DOHH2 (cell line): ENCODE data around the gene MRPL38.

ENCODE experiments used
- H3F3A ChIP-seq: fragments of 200-600 bp; sonication (generic), shearing (Covaris generic); 2 replicates; pipeline ENCODE4 v1.6.0; 2016; ENCODE audit warnings: antibody characterized with exemption, mild to moderate bottlenecking; ENCODE audit not compliant: control insufficient read depth, insufficient read depth
- H3K27ac ChIP-seq: fragments of 200-600 bp; sonication (generic); 2 replicates; pipeline ENCODE4 v1.5.1; 2014; ENCODE audit warnings: low read depth, mild to moderate bottlenecking, low read length, moderate library complexity
- H3K27me3 ChIP-seq: fragments of 200-600 bp; sonication (generic); 2 replicates; pipeline ENCODE4 v1.6.1; 2014; ENCODE audit warnings: mild to moderate bottlenecking, low read length, mixed read lengths; ENCODE audit not compliant: control insufficient read depth
- H3K36me3 ChIP-seq: fragments of 200-600 bp; sonication (generic); 2 replicates; pipeline ENCODE4 v1.6.1; 2014; ENCODE audit warnings: mild to moderate bottlenecking, low read length, moderate library complexity, mixed read lengths; ENCODE audit not compliant: control insufficient read depth
- H3K4me1 ChIP-seq: fragments of 200-600 bp; sonication (generic); 2 replicates; pipeline ENCODE4 v1.6.1; 2014; ENCODE audit warnings: mild to moderate bottlenecking, low read length, mixed read lengths; ENCODE audit not compliant: control insufficient read depth
- H3K4me2 ChIP-seq: fragments of 200-600 bp; sonication (generic); 2 replicates; pipeline ENCODE4 v1.6.0; 2014; ENCODE audit warnings: mild to moderate bottlenecking, low read length, moderate library complexity
- H3K4me3 ChIP-seq: fragments of 200-600 bp; sonication (generic); 2 replicates; pipeline ENCODE4 v1.5.1; 2014; ENCODE audit warnings: mild to moderate bottlenecking, low read length, mixed read lengths
- H3K79me2 ChIP-seq: fragments of 200-600 bp; sonication (generic); 2 replicates; pipeline ENCODE4 v1.6.1; 2014; ENCODE audit warnings: mild to moderate bottlenecking, low read length, mixed read lengths; ENCODE audit not compliant: control insufficient read depth
- H3K9me2 ChIP-seq: fragments of 200-600 bp; sonication (generic); replicated peaks from 2 replicates; pipeline ENCODE4 v1.6.1; 2014; ENCODE audit warnings: mild to moderate bottlenecking, low read length, mixed read lengths; ENCODE audit not compliant: control insufficient read depth
- H3K9me3 ChIP-seq: fragments of 200-600 bp; sonication (generic); 2 replicates; pipeline ENCODE4 v1.6.1; 2014; ENCODE audit warnings: antibody characterized with exemption, low read length, mixed read lengths; ENCODE audit not compliant: control insufficient read depth, insufficient read depth
- H4K20me1 ChIP-seq: fragments of 200-600 bp; sonication (generic); 2 replicates; pipeline ENCODE4 v1.6.0; 2014; ENCODE audit warnings: low read depth, mild to moderate bottlenecking, antibody characterized with exemption, low read length, moderate library complexity; ENCODE audit not compliant: control insufficient read depth, insufficient read depth
- EZH2phosphoT487 ChIP-seq: fragments of 200-600 bp; sonication (generic); IDR thresholded peaks from 2 replicates; pipeline ENCODE4 v1.6.1; 2017; ENCODE audit warnings: borderline replicate concordance, mild to moderate bottlenecking, antibody characterized with exemption, low read length, moderate library complexity, mixed read lengths
- TF ChIP-seq, protein P1 (sequence below): fragments of 200-600 bp; sonication (generic); IDR thresholded peaks from one replicate; pipeline ENCODE4 v1.5.1; 2014; ENCODE audit warnings: antibody characterized with exemption, mild to moderate bottlenecking, low read depth, low read length; ENCODE audit not compliant: poor library complexity, severe bottlenecking

MRPL38 gene

GRCh38 chr17:75900691-75901533 is 3.8 kb downstream of the MRPL38 start:
- Histone ChIP-seq H3K9me3 (no peaks in the 10 kb centered on the region), H3K27me3 (no peaks in the 10 kb centered on the region), H3K79me2 (peaks cover 35% of the 10 kb centered on the region), H3K27ac (no peak overlapping the region), H3K4me1 (peaks cover 23% of the 10 kb centered on the region), H3K36me3 (peaks cover 66% of the 10 kb centered on the region), H3K4me3 (no peak overlapping the region), H3K9me2 (no peaks in the 10 kb centered on the region), H4K20me1 (no peaks in the 10 kb centered on the region), H3K4me2 (no peak overlapping the region), H3F3A (peaks cover 11% of the 10 kb centered on the region)
- no peak for TF ChIP-seq EZH2phosphoT487
- TF ChIP-seq, protein P1, sequence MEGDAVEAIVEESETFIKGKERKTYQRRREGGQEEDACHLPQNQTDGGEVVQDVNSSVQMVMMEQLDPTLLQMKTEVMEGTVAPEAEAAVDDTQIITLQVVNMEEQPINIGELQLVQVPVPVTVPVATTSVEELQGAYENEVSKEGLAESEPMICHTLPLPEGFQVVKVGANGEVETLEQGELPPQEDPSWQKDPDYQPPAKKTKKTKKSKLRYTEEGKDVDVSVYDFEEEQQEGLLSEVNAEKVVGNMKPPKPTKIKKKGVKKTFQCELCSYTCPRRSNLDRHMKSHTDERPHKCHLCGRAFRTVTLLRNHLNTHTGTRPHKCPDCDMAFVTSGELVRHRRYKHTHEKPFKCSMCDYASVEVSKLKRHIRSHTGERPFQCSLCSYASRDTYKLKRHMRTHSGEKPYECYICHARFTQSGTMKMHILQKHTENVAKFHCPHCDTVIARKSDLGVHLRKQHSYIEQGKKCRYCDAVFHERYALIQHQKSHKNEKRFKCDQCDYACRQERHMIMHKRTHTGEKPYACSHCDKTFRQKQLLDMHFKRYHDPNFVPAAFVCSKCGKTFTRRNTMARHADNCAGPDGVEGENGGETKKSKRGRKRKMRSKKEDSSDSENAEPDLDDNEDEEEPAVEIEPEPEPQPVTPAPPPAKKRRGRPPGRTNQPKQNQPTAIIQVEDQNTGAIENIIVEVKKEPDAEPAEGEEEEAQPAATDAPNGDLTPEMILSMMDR: no peak

DNA sequence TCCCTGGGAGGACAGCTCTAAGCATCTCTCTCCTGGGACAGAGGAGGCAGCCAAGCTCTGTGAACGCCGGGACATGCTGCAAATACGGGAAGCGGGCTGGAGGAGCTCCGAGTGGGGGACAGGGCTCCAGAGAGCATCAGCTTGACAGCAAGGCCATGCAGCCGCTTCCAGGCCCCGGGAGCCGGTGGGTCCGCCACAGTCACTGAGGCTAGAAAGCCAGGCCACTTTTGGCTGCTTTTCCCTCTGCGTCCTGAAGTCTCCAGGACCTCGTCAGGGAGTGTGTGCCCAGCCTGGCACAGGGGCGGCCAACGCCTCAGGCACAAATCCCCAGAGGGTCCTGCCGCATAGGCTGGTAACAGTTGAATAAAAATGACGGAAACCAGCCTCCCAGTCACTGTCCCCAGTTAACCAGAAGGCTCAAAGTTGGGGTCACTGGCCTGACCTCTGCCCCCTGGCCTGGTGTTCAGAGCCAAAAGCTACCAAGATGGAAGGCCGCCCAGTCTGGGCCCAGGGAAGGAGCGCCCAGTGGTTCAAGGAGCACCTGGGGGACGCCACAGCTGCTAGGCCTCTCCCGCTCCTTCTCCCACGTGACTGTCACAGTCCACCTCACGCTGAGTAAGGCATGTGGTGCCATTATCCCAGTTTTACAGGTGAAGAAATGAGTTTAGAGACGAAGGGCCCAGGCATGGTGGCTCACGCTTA is 4.8 kb downstream of the MRPL38 start:
- Histone ChIP-seq H4K20me1 (no peaks in the 10 kb centered on the region), H3K27me3 (no peaks in the 10 kb centered on the region), H3K79me2 (peaks cover 45% of the 10 kb centered on the region), H3K4me2 (no peak overlapping the region), H3K4me3 (no peak overlapping the region), H3K36me3 (peaks cover 73% of the 10 kb centered on the region), H3K4me1 (peaks cover 26% of the 10 kb centered on the region), H3K9me2 (no peaks in the 10 kb centered on the region), H3K9me3 (no peaks in the 10 kb centered on the region), H3K27ac (no peak overlapping the region), H3F3A (peaks cover 9% of the 10 kb centered on the region)
- TF ChIP-seq, protein P1: no peak
- no peak for TF ChIP-seq EZH2phosphoT487

- peaks cover 9% of the 10 kb centered on the region for H3F3A ChIP-seq
- peaks cover 49% of the 10 kb centered on the region for H3K79me2 ChIP-seq
- no peak overlapping the region for H3K27ac ChIP-seq
- H4K20me1 ChIP-seq: no peaks in the 10 kb centered on the region
- no peak overlapping the region for H3K4me2 ChIP-seq
- H3K27me3 ChIP-seq: no peaks in the 10 kb centered on the region
- no peaks in the 10 kb centered on the region for H3K9me2 ChIP-seq
- no peak for TF ChIP-seq EZH2phosphoT487
- TF ChIP-seq, protein P1: no peak
- H3K4me3 ChIP-seq: no peak overlapping the region
- peaks cover 71% of the 10 kb centered on the region for H3K36me3 ChIP-seq
- H3K9me3 ChIP-seq: no peaks in the 10 kb centered on the region
- H3K4me1 ChIP-seq: peaks cover 26% of the 10 kb centered on the region
Observed at GRCh38 chr17:75899353-75899752, 5.3 kb downstream of the MRPL38 start.
